GM19043 (cell line): ENCODE measurements around the gene HSP90B1.

Source experiments
- ATAC-seq: cut with Tn5 transposase; IDR thresholded peaks from one replicate; pipeline ENCODE4 v1.9.1; 2021; ENCODE audit warnings: low read depth; ENCODE audit not compliant: unreplicated experiment

The HSP90B1 gene

DNA sequence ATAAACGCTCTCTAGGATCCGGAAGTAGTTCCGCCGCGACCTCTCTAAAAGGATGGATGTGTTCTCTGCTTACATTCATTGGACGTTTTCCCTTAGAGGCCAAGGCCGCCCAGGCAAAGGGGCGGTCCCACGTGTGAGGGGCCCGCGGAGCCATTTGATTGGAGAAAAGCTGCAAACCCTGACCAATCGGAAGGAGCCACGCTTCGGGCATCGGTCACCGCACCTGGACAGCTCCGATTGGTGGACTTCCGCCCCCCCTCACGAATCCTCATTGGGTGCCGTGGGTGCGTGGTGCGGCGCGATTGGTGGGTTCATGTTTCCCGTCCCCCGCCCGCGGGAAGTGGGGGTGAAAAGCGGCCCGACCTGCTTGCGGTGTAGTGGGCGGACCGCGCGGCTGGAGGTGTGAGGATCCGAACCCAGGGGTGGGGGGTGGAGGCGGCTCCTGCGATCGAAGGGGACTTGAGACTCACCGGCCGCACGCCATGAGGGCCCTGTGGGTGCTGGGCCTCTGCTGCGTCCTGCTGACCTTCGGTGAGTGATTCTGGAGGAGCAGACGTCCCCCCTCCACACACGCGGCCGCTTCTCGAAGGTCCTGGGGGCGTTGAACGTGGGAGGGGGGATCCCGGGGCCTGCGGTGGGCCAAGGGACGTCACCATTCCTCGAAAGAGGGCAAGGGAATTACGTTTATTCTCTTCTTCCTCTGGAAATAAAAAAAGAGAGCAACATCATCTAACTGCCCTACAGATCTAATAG lies at the start of gene HSP90B1:
Gene HSP90B1 (plus strand): TSS at position 377 of the 753 bp plus-strand sequence. CDS start 106 bp downstream, at position 483.
- peak; percentile 53 for ATAC-seq

DNA sequence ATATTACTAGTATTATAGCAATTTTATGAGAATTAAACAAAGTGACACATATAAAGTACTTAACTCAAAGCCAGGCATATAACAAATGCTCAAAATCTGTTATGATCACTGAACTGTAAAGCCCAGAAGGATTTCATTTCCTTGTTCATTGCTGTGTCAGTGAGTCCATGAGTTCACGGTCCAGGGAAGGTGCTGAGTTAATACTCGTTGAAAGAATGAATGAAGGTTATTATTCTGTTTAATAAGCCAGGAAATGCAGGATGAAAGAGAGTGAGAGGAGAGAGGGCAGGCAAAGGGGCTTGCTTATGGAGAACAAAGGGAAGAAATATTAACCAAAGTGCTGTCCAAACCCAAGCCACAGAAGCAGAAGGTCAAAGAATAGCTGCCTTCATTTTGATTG lies 48.9 kb upstream of the HSP90B1 start:
- ATAC-seq = no peak

DNA sequence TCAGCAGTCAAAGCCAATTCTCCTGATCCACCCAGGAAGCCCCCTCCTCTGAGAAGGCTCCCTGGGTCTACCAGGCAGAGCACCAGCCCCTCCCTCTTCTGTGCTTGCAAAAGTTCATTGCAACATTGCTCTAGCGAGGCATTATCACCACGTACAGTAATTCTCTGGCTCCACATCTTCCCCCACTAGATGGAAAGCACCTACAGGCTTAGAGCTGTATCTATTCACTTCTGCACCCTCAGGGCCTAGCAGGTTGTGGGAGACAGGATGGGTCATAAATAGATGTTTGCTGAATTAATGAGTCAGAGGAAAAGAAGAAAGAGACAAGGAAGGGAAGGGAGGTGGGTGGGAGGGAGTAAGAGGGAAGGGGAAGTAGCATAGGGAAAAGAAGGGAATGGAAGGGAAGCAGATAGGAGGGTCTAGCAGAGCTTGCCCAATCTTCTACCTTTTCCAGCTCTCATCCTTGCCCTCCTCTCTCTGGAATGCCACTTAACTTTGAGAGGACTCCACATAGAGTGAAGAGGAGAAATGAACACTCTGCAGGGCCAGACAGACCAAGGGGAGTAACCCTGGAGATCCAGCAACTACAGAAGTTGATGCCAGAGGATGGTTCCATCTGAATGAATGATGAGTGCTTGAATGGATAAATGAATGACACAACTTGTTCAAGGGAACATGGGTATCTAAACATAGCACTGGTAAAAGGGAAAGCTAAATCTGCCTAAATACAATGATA lies 47.2 kb upstream of the HSP90B1 start:
- peak; percentile 36 for ATAC-seq

DNA sequence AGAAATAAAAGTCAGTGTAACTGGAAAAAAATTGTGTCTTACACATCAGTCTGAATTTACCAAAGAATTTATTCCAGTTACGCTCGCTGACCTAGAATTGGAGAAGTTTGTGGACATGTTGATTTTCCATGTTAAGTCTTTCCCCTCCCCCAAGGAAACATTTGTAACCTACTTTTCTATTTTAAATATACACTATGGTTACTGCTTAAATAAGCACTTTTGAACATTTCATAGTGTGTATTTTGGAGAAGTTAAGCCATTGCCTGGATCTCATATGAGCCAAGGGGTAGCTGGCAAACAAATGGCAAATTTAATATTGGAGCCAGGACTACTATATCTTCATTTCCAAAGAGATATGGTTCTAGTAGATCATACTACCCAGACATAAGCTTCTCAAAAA lies 46.3 kb upstream of the HSP90B1 start:
- ATAC-seq = no peak

DNA sequence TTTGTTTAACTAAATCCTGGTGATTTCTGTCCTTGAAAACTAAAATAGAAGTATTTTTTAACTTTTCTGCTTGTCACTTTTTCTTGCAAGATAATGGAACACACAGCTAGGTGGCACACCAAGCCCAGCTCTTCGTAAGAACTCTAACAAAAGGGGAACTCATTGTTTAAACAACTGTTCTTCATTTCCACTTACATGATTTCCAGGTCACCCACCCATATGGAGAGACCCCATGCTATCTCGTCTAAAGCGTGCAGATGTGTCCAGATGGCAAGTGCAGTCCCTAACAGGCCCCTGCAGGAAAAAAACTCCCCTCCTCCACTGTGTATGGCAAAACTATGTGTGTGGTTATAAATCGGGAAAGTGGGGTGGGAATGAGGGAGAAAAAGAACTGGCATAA lies 45.9 kb upstream of the HSP90B1 start:
- ATAC-seq = no peak

DNA sequence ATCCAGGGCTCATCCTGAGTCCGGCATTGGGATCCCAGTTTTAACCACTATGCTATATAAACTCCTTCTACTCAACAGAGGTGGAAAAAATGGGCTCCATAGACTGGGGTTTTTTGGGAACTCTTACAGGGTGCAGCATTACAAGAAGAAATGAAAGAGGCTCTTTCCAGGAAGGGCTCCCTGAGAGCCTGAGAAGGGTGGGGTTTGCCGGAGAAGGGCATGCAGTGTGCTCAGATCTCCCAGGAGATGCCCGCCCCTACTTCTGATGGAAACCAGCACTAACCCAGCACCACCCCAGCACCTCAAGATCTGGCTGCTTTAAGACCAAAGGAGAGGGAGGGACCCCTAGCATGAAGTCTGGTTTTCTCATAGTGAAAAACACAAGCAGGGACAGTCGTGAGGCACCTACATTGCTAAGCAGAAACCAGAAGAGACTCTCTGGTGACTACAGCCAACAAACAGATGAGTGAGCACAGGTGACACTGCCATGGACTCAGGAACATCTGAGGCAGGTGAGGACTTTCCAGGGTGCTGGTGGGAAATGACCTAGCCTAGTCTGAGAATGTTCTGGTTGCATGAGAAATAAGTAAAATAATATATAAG lies 43.9 kb upstream of the HSP90B1 start:
- no peak for ATAC-seq

DNA sequence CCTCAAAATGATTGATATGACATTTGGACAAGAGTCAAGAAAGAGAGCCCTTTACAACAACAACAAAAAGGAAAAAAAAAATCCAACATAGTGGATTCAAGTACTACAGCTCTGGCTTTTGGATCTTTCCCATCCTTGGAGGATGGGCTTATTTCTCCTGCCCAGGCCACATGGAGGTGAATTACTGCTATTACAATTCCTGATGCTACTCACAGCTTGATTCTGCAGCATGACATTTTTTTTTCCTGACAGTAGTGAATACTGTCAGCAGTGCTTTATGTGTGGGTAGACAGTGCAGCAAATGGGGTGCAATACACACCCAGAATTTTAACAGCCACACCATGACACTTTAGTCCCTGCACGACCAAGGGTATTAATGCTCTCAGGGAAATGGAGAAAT lies 42.5 kb upstream of the HSP90B1 start:
- no peak for ATAC-seq

DNA sequence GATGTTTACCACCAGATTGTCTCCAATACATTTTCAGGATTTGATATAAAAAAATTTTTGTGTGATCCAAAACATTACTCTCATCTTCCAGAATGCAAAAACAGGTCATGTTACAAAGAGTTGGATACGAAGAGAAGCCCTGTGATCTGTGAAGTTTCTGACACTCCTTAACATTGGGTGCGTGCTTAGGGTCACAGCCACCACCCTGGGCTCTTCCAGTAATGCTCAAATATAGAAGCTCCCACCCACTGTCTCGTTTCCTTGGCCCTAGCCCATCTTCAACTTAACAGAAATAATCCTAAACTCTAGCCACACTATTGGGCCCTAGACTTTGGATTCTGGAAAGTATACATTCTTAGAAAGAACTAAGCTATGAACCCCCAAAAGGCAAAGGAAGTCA lies 32.9 kb upstream of the HSP90B1 start:
- ATAC-seq = no peak

DNA sequence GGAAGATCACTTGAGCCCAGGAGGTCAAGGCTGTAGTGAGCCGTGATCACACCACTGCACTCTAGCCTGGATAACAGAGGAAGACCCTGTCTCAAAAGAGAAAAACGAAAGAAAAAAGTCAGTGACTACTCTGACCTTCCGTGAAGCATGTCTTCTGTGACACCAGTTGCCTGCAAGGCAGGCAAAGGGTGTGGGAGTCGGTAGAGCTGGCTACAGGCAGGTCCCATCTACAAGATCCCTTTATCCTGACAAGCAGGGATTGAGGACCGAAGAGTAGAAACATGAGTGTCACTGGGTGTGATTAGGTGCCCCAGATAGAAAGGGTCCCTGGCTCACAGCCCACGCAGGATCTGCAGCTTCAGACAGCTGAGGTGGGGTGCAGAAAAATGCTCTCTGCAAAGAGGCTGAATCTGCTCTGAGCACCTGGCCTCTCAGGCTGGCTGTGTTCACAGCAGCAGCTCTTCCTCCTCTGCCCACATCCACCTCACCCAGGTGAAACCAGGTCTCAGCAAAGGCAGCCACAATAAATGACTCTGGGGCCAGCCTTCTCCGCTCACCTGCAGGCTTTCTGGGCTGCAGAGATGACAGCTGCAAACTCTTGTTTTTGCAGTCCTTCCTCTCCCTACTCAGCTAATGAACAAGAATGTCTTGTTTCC lies 28.6 kb upstream of the HSP90B1 start:
- no peak for ATAC-seq

DNA sequence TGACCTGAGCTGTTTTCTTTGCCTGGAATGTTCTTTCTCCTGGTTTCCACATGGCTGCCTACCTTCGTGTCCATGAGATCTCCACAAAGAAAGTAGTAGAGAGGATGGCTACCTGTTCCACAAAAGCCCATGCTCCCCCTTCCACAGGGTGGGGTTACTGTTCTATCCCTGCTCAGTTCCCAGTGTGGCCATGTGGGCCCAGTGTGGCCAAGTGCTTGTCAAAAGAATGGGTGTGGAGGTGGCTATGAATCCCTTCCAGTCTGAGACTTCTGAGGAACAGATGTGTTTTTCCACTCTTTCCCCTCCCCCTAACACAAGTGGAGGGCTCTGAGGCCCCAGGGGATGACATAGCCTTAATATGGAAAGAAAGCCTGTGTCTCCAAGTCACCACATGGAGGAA lies 26.2 kb upstream of the HSP90B1 start:
- no peak for ATAC-seq

DNA sequence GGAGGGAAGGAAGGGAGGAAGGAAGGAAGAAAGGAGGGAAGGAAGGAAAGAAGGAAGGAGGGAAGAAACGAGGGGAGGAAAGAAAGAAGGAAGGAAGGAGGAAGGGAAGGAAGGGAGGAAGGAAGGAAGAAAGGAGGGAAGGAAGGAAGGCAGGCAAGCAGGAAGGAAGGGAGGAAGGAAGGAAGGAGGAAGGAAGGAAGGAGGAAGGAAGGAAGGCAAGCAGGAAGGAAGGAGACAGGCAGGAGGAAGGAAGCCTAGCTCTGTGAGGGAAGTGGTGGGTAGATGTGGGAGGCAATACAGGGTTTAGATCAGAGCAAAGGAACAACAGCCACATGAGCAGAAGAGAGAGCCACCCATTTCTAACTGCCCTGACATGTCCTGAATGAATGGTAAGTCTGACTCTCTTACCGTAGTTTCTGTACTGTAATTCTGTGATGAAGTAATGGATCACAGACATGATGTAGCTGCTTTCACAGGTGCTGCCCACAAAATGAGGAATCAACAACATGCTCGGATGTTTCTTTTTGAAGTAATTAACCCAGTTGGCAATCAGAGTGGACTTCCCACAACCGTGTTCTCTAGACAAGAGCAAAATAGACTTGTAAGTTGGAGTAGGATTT lies 24.4 kb upstream of the HSP90B1 start:
- ATAC-seq = no peak

DNA sequence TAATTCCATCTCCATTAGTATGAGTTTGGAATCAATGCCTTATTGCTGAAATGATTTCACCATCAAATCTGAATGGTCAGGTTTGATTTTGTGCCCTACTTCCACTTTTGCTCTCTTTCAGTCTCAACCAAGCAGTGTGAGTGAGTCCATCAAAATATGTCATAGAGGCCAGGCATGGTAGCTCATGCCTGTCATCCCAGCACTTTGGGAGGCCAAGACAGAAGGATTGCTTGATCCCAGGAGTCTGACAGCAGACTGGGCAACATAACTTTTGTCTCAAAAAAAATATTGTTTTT lies 22.0 kb upstream of the HSP90B1 start:
- ATAC-seq = no peak

DNA sequence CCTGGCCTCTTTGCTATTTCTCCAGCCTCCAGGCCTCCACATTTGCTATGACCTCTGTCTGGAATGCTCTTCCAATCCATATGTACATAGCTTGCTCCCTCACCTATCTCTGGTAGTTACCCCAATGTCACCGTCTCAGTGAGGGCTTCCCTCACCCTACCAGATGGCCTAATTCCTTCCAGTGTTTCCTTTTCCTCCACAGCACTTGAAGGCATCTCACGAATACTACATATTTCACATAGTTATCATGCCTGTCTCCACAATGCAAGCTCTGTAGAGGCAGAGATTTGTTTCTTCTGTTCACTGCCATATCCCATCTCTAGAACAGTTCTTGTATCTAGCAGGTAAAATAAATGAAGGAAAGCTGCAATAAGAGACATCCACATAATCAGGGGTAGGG lies 21.3 kb upstream of the HSP90B1 start:
- no peak for ATAC-seq

DNA sequence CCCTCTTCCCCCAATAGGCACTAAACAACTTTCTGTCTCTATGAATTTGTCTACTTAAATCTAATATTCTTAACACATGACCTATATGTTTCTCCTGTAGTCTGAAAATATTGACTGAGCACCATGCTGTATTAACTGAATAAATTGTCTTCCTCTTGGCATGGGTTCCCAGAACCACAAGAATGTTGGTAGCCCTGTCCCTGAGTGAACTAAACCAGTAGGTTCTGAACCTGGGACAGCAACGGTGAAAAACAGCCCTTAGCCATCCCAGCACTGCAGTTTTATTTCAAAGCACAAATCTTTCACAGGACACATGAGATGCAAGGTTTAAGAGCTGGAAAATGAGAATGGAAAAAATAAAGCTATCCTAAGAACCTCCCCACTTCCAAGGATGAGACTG lies 20.4 kb upstream of the HSP90B1 start:
- ATAC-seq = no peak

DNA sequence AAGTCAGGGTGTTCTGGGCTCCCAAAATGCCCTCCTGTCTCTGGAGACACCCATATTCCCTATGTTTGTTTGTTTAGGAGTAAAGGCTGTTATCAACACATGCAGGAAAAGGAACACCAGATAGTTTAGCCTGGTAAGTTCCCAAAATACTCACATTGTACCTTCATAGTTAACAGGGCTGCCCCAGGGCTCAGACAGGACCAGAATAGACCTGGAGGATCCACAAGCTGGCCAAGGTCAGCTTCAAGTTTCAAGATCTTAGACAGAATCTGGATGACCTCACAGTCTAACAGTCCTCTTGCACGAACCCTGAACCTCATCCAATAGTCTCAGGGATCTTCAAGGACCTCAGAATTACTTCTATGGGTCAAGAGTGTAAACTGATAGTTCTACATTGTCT lies 18.1 kb upstream of the HSP90B1 start:
- no peak for ATAC-seq

DNA sequence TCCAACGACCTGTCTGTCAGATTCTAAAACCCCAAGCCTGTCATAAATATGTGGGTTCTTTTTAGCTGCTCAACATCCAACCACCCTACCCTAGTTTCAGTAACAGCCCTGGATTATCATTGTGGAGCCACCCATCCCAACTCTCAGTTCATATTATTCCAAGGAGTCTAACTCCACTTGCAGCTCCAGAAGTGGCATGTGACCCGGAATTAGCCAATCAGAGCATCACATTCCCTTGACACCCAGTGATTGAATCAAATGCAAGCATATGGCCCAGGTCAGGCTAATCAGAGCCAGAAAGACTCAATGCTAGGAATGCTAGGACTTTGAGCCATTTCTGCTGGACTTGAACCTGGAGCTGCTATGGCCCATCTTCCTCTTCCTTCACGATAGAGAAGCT lies 17.1 kb upstream of the HSP90B1 start:
- no peak for ATAC-seq

DNA sequence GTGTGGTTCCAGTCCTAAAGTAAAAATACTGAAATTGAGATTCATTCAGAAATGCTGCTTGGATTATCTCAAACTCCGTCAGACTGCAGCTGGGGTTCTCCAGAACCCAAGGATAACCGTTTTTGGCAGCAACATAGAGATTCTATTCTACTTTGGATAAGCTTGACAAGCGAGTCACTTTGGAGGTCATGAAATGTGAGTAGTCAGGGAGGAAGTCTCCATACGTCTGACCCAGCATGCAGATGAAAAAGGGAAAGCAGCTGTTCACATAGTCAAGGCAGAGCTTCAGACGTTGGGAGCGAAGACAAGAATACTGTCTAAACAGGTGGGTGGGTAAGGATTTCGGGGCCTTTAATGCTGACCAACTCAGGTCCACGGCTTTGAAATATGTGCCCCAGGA lies 14.9 kb upstream of the HSP90B1 start:
- no peak for ATAC-seq

DNA sequence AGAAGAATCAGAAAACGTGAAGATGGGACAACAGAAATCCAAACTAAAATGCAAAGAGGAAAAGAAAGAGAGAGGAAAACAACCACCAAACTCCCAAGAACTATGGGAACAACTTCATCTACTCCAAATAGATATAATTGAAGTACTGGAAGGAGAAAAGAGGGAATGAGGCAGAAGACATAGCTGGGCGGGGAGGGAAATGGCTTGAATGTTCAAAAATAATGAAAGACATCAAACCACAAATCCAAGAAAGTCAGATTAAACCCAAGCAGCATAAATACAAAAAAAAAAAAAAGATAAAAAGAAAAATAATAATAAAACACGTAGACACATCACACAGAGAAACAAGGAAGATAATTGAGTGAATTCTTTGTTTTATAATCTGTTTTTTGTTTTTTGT lies 12.3 kb upstream of the HSP90B1 start:
- no peak for ATAC-seq

DNA sequence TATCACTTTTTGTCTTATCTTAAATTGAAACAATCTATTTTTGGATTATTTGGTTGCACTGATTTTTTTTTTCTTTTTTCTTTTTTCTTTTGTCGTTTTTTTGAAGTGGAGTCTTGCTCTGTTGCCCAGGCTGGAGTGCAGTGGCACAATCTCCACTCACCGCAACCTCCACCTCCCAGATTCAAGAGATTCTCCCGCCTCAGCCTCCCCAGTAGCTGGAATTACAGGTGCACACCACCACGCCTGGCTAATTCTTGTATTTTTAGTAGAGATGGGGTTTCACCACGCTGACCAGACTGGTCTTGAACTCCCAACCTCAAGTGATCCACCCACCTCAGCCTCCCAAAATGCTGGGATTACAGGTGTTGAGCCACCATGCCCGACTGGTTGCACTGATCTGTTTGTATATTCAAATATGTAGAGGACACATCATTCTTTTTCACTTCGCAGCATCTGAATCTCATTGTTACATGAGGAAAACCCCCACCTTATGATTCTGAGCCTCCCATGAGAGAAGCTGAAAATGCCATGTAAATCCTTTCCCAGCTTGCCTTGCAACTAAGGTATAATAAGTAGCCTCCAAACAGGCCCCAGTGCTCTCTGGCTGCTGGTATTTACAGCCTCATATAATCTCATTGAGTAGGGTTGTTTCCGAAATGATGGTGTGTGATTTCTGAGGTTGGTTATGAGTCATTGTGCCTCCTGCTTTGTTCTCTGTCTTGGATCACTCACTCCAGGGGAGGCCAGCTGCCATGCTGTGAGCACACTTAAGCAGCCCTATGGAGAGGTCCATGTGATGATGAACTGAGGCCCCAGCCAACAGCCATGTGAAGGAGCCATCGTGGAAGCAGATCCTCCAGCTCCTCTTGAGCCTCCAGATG lies 5.2 kb upstream of the HSP90B1 start:
- peak; percentile 46 for ATAC-seq

DNA sequence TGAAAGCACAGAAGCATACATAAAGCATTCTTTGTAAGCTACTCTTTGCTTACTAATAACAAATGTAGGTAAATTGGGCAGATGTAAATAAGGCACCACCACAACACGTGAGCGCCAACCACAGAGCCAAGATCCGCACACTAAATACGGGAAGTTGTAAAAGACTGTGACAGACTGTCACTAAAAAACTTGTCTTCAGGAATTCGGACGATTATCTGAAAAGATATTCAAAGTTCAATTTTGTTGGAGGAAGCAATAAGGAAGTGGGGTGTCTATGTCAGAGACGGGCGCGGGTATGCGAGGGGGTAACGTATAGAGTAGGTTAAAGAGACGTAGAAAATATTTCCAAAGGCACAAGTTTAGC lies 1.5 kb upstream of the HSP90B1 start:
- no peak for ATAC-seq
